ENCODE measurements around the gene C19orf81. TPM values are rescaled to one million over a fixed set of nuclear protein-coding genes. Genes with fewer than 3 reads are reported as not detected.

C19orf81 gene
- total and polyA plus RNA-seq, 2 of the 4 experiments (the other 2 are of a cell fraction) = 0.31 TPM; not detected in 1

GRCh38 chr19:50639121-50640112, 9.8 kb upstream of the C19orf81 start, which contains the start of gene SYT3:
SYT3 (minus strand) TSS chr19:50639881; CDS start chr19:50637411, 2,470 bp downstream.
- Histone ChIP-seq H3K4me3 (ENCODE audit: insufficient read depth, low read depth, low read length) (peak within 1 kb of the TSS; percentile 38), H3K27me3 (ENCODE audit: control insufficient read depth, insufficient read depth, low read length) (peaks cover 34% of the 10 kb centered on the region), H3K27ac (ENCODE audit: insufficient read depth, low read length) (no peak within 1 kb of the TSS), H3K4me2 (ENCODE audit: low read depth, low read length) (peak within 1 kb of the TSS; percentile 87), H2AFZ (replicated peaks; ENCODE audit: low read length, poor library complexity) (peak within 1 kb of the TSS; percentile 79), H2BK5ac (ENCODE audit: low read depth, low read length, poor library complexity, severe bottlenecking) (no peak within 1 kb of the TSS), H2BK120ac (ENCODE audit: low read depth, low read length) (no peak within 1 kb of the TSS), H3K36me3 (ENCODE audit: control insufficient read depth, insufficient read depth, low read length) (no peaks in the 10 kb centered on the region), H4K91ac (ENCODE audit: insufficient read depth, low read depth, low read length) (no peak within 1 kb of the TSS), H3K23ac (ENCODE audit: low read depth, low read length) (no peak within 1 kb of the TSS), H3K9me1 (ENCODE audit: insufficient read depth, low read length) (no peaks in the 10 kb centered on the region), H3K4ac (ENCODE audit: low read depth, low read length) (no peak within 1 kb of the TSS), H3K79me1 (ENCODE audit: low read depth in 1 of 2, low read length in 2 of 2) (no peaks in the 10 kb centered on the region), H3K18ac (ENCODE audit: low read depth, low read length) (no peak within 1 kb of the TSS), H2AK5ac (ENCODE audit: low read depth, low read length) (no peak within 1 kb of the TSS), H3K14ac (replicated peaks; ENCODE audit: low read depth, low read length) (no peak within 1 kb of the TSS), H4K8ac (ENCODE audit: low read depth in 2 of 2, low read length in 2 of 2) (no peak within 1 kb of the TSS), H4K20me1 (ENCODE audit: insufficient read depth, low read length) (no peaks in the 10 kb centered on the region), H3K9me3 (ENCODE audit: control insufficient read depth, insufficient read depth, low read length) (peaks cover under 1% of the 10 kb centered on the region; the same call in 1 of the 2 replicates), H4K5ac (ENCODE audit: low read depth, low read length) (no peak within 1 kb of the TSS), H3K4me1 (ENCODE audit: control insufficient read depth, insufficient read depth, low read length) (no peaks in the 10 kb centered on the region), H2AK9ac (replicated peaks; ENCODE audit: low read depth, low read length, poor library complexity) (no peak within 1 kb of the TSS), H2BK15ac (ENCODE audit: low read depth, low read length) (no peak within 1 kb of the TSS), H3K56ac (ENCODE audit: extremely low read depth, insufficient read depth, low read length) (no peak within 1 kb of the TSS), H3K9ac (ENCODE audit: low read depth, low read length) (no peak within 1 kb of the TSS), H2BK20ac (ENCODE audit: low read depth, low read length) (no peak within 1 kb of the TSS)
- dilution Hi-C loops (cut with HindIII; ENCODE audit: low sequenced_read_pairs, unreplicated experiment) = no loop called here
- 12% methylated on average over 12 of the region's 76 CpGs; no CpG with 5 or more reads in 1 of the 2 experiments for WGBS, 2 experiments (ENCODE audit: extremely low coverage in 2 of 2, insufficient read length in 1 of 2)
- POLR2A ChIA-PET (ENCODE audit: unreplicated experiment) = no interaction called here
- peak; percentile 27 for DNase-seq
- no peak for TF ChIP-seq CHD1 (IDR thresholded peaks at IDR 0.05; ENCODE audit: low read depth, low read length)
- in situ Hi-C loops (cut with MboI; ENCODE audit: low sequenced_read_pairs) = no loop called here
- peak; percentile 98 for ATAC-seq (ENCODE audit: low read depth)
- CTCF ChIA-PET = no interaction called here
- BruUV-seq (replicated peaks) = no TSS peak
- intact Hi-C loops (cut with micrococcal nuclease) = no loop called here
